GM12878 (cell line): Measurements from ENCODE around the gene CROCC.

Source experiments
- BHLHE40 ChIP-seq, 2 experiments: fragments of 450-650 bp in 1 of 2; IDR thresholded peaks; 2 replicates each; pipeline ENCODE4 v1.6.1; 2011 to 2017; ENCODE audit warnings: low read depth in 2 of 2, borderline replicate concordance in 1 of 2, improper control_type of control experiment in 1 of 2, low read length in 1 of 2, mild to moderate bottlenecking in 1 of 2
- CREM ChIP-seq: IDR thresholded peaks from 2 replicates; pipeline ENCODE4 v1.6.1; 2014; ENCODE audit warnings: antibody characterized with exemption, low read depth
- CTCF ChIP-seq, 3 experiments: IDR thresholded peaks in 2 of 3; conservative IDR thresholded peaks in 1 of 3; 2 replicates each; pipeline ENCODE4 v1.5.1; 2011; ENCODE audit warnings: low read depth in 3 of 3, low read length in 3 of 3, mild to moderate bottlenecking in 3 of 3, control low read depth in 2 of 3, moderate library complexity in 2 of 3, inconsistent platforms in 1 of 3, mixed read lengths in 1 of 3; ENCODE audit not compliant: control insufficient read depth in 2 of 3, insufficient read depth in 1 of 3; ENCODE audit errors: extremely low read depth in 1 of 3
- EP300 ChIP-seq, 2 experiments: fragments of 150-350 bp in 1 of 2; IDR thresholded peaks; 2 replicates each; pipeline ENCODE4 v1.6.1; 2011 to 2012; ENCODE audit warnings: low read depth in 2 of 2, low read length in 2 of 2, borderline replicate concordance in 1 of 2, improper control_type of control experiment in 1 of 2, inconsistent platforms in 1 of 2; ENCODE audit not compliant: control insufficient read depth in 1 of 2
- EZH2 ChIP-seq: IDR thresholded peaks from 2 replicates; pipeline ENCODE4 v1.6.1; 2012; ENCODE audit warnings: low read depth, mild to moderate bottlenecking, control low read depth, inconsistent platforms, low read length, borderline replicate concordance; ENCODE audit not compliant: control insufficient read depth
- HDAC2 ChIP-seq: fragments of 200-600 bp; sonication (generic); IDR thresholded peaks from 2 replicates; pipeline ENCODE4 v1.6.1; 2017
- MYC ChIP-seq: IDR thresholded peaks from 2 replicates; pipeline ENCODE4 v1.6.1; 2011; ENCODE audit warnings: mild to moderate bottlenecking, low read length, moderate library complexity, inconsistent platforms; ENCODE audit not compliant: insufficient read depth, insufficient replicate concordance, insufficient read length, severe bottlenecking
- POLR2A ChIP-seq: IDR thresholded peaks from 2 replicates; pipeline ENCODE4 v1.6.1; 2011; ENCODE audit warnings: low read depth, mild to moderate bottlenecking, low read length
- SP1 ChIP-seq: IDR thresholded peaks from one replicate; pipeline ENCODE4 v1.6.1; 2011; ENCODE audit warnings: low read depth, low read length
- USF2 ChIP-seq: IDR thresholded peaks from 2 replicates; pipeline ENCODE4 v1.6.1; 2011; ENCODE audit warnings: low read depth, low read length, improper control_type of control experiment, borderline replicate concordance
- TF ChIP-seq, protein P1 (sequence below): fragments of 450-650 bp; IDR thresholded peaks from 2 replicates; pipeline ENCODE4 v1.6.1; 2017; ENCODE audit warnings: mild to moderate bottlenecking
- TF ChIP-seq, protein P2 (sequence below): IDR thresholded peaks from 2 replicates; pipeline ENCODE4 v1.6.1; 2012; ENCODE audit warnings: low read depth, low read length, improper control_type of control experiment
- TF ChIP-seq, protein P3 (sequence below): IDR thresholded peaks from 2 replicates; pipeline ENCODE4 v1.6.1; 2012; ENCODE audit warnings: mild to moderate bottlenecking, low read depth, low read length

DNA sequence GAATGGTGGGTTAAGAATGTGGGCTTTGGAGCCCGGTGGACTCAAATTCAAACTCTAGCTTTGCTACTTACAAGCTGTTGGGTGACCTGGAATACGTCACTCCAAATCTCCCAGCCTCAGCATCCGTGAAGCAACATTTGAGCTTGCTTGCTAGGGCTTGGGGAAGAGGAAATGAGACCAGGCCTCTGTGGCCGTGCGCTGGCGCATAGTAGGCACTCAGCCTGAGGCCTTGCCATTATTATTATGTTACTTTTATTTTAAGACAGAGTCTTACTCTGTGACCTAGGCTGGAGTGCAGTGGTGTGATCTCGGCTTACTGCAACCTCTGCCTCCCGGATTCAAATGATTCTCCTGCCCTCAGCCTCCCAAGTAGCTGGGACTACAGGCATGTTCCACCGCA, 70.9 kb downstream of the CROCC start:
- TF ChIP-seq, protein P1, sequence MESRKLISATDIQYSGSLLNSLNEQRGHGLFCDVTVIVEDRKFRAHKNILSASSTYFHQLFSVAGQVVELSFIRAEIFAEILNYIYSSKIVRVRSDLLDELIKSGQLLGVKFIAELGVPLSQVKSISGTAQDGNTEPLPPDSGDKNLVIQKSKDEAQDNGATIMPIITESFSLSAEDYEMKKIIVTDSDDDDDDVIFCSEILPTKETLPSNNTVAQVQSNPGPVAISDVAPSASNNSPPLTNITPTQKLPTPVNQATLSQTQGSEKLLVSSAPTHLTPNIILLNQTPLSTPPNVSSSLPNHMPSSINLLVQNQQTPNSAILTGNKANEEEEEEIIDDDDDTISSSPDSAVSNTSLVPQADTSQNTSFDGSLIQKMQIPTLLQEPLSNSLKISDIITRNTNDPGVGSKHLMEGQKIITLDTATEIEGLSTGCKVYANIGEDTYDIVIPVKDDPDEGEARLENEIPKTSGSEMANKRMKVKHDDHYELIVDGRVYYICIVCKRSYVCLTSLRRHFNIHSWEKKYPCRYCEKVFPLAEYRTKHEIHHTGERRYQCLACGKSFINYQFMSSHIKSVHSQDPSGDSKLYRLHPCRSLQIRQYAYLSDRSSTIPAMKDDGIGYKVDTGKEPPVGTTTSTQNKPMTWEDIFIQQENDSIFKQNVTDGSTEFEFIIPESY, result no peak
- TF ChIP-seq EP300 (IDR thresholded peaks at IDR 0.05; ENCODE audit: borderline replicate concordance in 1 of 2, control insufficient read depth in 1 of 2, low read depth in 2 of 2, low read length in 2 of 2), result no peak
- TF ChIP-seq HDAC2, result no peak
- no peak for TF ChIP-seq CREM
- TF ChIP-seq BHLHE40 (IDR thresholded peaks at IDR 0.05; ENCODE audit: borderline replicate concordance in 1 of 2, low read depth in 2 of 2, low read length in 1 of 2), result no peak
- TF ChIP-seq MYC, result no peak
- TF ChIP-seq CTCF (IDR thresholded peaks at IDR 0.05 in 2 of 3, conservative IDR thresholded peaks at IDR 0.05 in 1 of 3; ENCODE audit: control insufficient read depth in 2 of 3, extremely low read depth in 1 of 3, insufficient read depth in 1 of 3, low read depth in 3 of 3, low read length in 3 of 3), result no peak
- no peak for TF ChIP-seq EZH2
- TF ChIP-seq USF2, result no peak
- no peak for TF ChIP-seq SP1
- TF ChIP-seq, protein P2, sequence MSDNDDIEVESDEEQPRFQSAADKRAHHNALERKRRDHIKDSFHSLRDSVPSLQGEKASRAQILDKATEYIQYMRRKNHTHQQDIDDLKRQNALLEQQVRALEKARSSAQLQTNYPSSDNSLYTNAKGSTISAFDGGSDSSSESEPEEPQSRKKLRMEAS, result no peak
- TF ChIP-seq, protein P3, sequence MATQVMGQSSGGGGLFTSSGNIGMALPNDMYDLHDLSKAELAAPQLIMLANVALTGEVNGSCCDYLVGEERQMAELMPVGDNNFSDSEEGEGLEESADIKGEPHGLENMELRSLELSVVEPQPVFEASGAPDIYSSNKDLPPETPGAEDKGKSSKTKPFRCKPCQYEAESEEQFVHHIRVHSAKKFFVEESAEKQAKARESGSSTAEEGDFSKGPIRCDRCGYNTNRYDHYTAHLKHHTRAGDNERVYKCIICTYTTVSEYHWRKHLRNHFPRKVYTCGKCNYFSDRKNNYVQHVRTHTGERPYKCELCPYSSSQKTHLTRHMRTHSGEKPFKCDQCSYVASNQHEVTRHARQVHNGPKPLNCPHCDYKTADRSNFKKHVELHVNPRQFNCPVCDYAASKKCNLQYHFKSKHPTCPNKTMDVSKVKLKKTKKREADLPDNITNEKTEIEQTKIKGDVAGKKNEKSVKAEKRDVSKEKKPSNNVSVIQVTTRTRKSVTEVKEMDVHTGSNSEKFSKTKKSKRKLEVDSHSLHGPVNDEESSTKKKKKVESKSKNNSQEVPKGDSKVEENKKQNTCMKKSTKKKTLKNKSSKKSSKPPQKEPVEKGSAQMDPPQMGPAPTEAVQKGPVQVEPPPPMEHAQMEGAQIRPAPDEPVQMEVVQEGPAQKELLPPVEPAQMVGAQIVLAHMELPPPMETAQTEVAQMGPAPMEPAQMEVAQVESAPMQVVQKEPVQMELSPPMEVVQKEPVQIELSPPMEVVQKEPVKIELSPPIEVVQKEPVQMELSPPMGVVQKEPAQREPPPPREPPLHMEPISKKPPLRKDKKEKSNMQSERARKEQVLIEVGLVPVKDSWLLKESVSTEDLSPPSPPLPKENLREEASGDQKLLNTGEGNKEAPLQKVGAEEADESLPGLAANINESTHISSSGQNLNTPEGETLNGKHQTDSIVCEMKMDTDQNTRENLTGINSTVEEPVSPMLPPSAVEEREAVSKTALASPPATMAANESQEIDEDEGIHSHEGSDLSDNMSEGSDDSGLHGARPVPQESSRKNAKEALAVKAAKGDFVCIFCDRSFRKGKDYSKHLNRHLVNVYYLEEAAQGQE, result no peak
- TF ChIP-seq POLR2A, result no peak
